B cell (primary cell): ENCODE results near the gene GRM4. TPM values are rescaled to one million over a fixed set of nuclear protein-coding genes. Genes with fewer than 3 reads are reported as not detected.

Experiments
- ATAC-seq: fragments of 200-7000 bp; cut with Tn5 transposase; one replicate; pipeline ENCODE4 v1.10.0; 2021; ENCODE audit warnings: low read depth, mild to moderate bottlenecking, moderate number of reproducible peaks, moderate library complexity
- CTCF ChIA-PET: fragments of 350-600 bp; sonication (Branson Sonifier 250); formaldehyde crosslinking; loops from one replicate; lab custom pipeline; 2021; ENCODE audit warnings: antibody characterized with exemption, inconsistent platforms; lab: Charles Lee
- POLR2A ChIA-PET: fragments of 350-600 bp; sonication (Branson Sonifier 250); formaldehyde crosslinking; loops from one replicate; lab custom pipeline; 2021; ENCODE audit warnings: antibody characterized with exemption; lab: Charles Lee
- DNase-seq: peaks from one replicate; pipeline ENCODE4 v3.0.0; 2013
- H2AFZ ChIP-seq: 2 replicates; pipeline ENCODE4 v1.6.1; 2012; ENCODE audit warnings: mild to moderate bottlenecking, low read depth, low read length; ENCODE audit not compliant: insufficient read depth, poor library complexity, severe bottlenecking
- H3K27ac ChIP-seq, 2 donors: 1 replicate in 1 of 2; 2 replicates in 1 of 2; pipeline ENCODE4 v1.5.1; 2012 to 2013; ENCODE audit warnings: low read length in 2 of 2, mild to moderate bottlenecking in 2 of 2, moderate library complexity in 1 of 2
- H3K27me3 ChIP-seq, 4 experiments: fragments of 200-600 bp in 1 of 4; sonication (generic) in 1 of 4; replicated peaks in 1 of 4; 1 replicate in 2 of 4; 2 replicates in 2 of 4; pipeline versions ENCODE4 v1.6.1 to v1.7.0; 2013 to 2016; ENCODE audit warnings: low read length in 3 of 4, mild to moderate bottlenecking in 2 of 4, mixed read lengths in 1 of 4, moderate library complexity in 1 of 4; ENCODE audit not compliant: insufficient read depth in 4 of 4, control insufficient read depth in 3 of 4; ENCODE audit errors: control extremely low read depth in 1 of 4
- H3K36me3 ChIP-seq, 2 experiments: replicated peaks in 1 of 2; 1 replicate in 1 of 2; 2 replicates in 1 of 2; pipeline versions ENCODE4 v1.6.1 to v1.7.1; 2013; ENCODE audit warnings: low read length in 1 of 2; ENCODE audit not compliant: insufficient read depth in 2 of 2, control insufficient read depth in 1 of 2; ENCODE audit errors: control extremely low read depth in 1 of 2, extremely low read depth in 1 of 2
- H3K4me1 ChIP-seq, 2 donors: fragments of 200-600 bp in 1 of 2; sonication (generic) in 1 of 2; 1 replicate in 1 of 2; 2 replicates in 1 of 2; pipeline versions ENCODE4 v1.5.1 to v1.6.1; 2013 to 2017; ENCODE audit warnings: low read length in 2 of 2; ENCODE audit not compliant: control insufficient read depth in 2 of 2, insufficient read depth in 2 of 2
- H3K4me2 ChIP-seq: replicated peaks from 2 replicates; pipeline ENCODE3; 2012; ENCODE audit warnings: mild to moderate bottlenecking, low read depth, low read length; ENCODE audit not compliant: poor library complexity, severe bottlenecking
- H3K4me3 ChIP-seq, 5 experiments: fragments of 200-600 bp in 1 of 5; sonication (generic) in 1 of 5; 1 replicate in 3 of 5; 2 replicates in 2 of 5; pipeline versions ENCODE4 v1.5.1 to v1.7.0; 2011 to 2016; ENCODE audit warnings: low read length in 4 of 5, mild to moderate bottlenecking in 4 of 5, low read depth in 2 of 5, control low read depth in 1 of 5, moderate library complexity in 1 of 5; ENCODE audit not compliant: insufficient read depth in 1 of 5; ENCODE audit errors: control extremely low read depth in 1 of 5, extremely low read depth in 1 of 5
- H3K79me2 ChIP-seq: fragments of 200-600 bp; sonication (generic); one replicate; pipeline ENCODE4 v1.6.0; 2016; ENCODE audit warnings: low read length; ENCODE audit not compliant: control insufficient read depth, insufficient read depth
- H3K9ac ChIP-seq: fragments of 200-600 bp; sonication (generic); 2 replicates; pipeline ENCODE4 v1.6.1; 2017; ENCODE audit warnings: mild to moderate bottlenecking, low read length, moderate library complexity
- H3K9me3 ChIP-seq, 3 donors: one replicate each; pipeline versions ENCODE4 v1.6.1 to v1.7.1; 2013; ENCODE audit warnings: low read length in 2 of 3; ENCODE audit not compliant: control insufficient read depth in 2 of 3, insufficient read depth in 1 of 3; ENCODE audit errors: control extremely low read depth in 1 of 3
- H4K20me1 ChIP-seq: 2 replicates; pipeline ENCODE4 v1.6.0; 2012; ENCODE audit warnings: mild to moderate bottlenecking, low read length; ENCODE audit not compliant: insufficient read depth, control insufficient read depth, poor library complexity, severe bottlenecking
- H3K27ac Mint-ChIP-seq: one replicate; pipeline ENCODE4 v1.8.0; 2021; ENCODE audit warnings: mixed read lengths
- H3K27me3 Mint-ChIP-seq: one replicate; pipeline ENCODE4 v1.8.0; 2021; ENCODE audit warnings: mixed read lengths
- H3K4me1 Mint-ChIP-seq: one replicate; pipeline ENCODE4 v1.8.0; 2021; ENCODE audit warnings: mixed read lengths
- H3K4me3 Mint-ChIP-seq: one replicate; pipeline ENCODE4 v1.8.0; 2021; ENCODE audit warnings: mixed read lengths
- H3K9me3 Mint-ChIP-seq: one replicate; pipeline ENCODE4 v1.8.0; 2022; ENCODE audit warnings: mixed read lengths; ENCODE audit not compliant: insufficient read depth
- CTCF ChIP-seq: fragments of 200-600 bp; IDR thresholded peaks from one replicate; pipeline ENCODE4 v1.8.0; 2022; ENCODE audit warnings: antibody characterized with exemption, mild to moderate bottlenecking
- EZH2 ChIP-seq: IDR thresholded peaks from 2 replicates; pipeline ENCODE4 v1.6.1; 2012; ENCODE audit warnings: borderline replicate concordance, low read depth, mild to moderate bottlenecking, moderate library complexity, low read length; ENCODE audit not compliant: insufficient read depth, poor library complexity, severe bottlenecking
- WGBS: methylation state at CpG from one replicate; pipeline ENCODE4 v1.1.5; 2013; ENCODE audit warnings: missing lambda C conversion rate; ENCODE audit not compliant: insufficient coverage; 5-methylcytosine and 5-hydroxymethylcytosine counted together
- intact Hi-C: fragments of 100-400 bp; cut with micrococcal nuclease; formaldehyde crosslinking; loops from one replicate; pipeline ENCODE4 v1.10.0; 2022
- polyA plus RNA-seq: library from polyadenylated mRNA; depleted of rRNA; stranded (reverse); fragments of >200 nt; gene quantifications from 2 replicates; pipeline ENCODE4 v1.2.3, GENCODE V29; 2012
- total RNA-seq, 2 donors: library from RNA; stranded (reverse); fragments of 120-200 nt in 1 of 2; gene quantifications; 1 replicate in 1 of 2; 2 replicates in 1 of 2; pipeline versions ENCODE4 v1.2.3 to v1.2.4, GENCODE V29; 2013 to 2022

Gene GRM4
- total and polyA plus RNA-seq, 2 donors (not counting 1 experiment from before 2014, with no cell fraction given), result 0.04 TPM; not detected in 1

GRCh38 chr6:34151321-34152041 lies 5.6 kb upstream of the GRM4 start:
- POLR2A ChIA-PET, result no interaction called here
- 18% methylated on average over 17 of the region's 21 CpGs for WGBS
- H3K36me3 ChIP-seq, result no peaks in the 10 kb centered on the region
- intact Hi-C loops, result loop anchor here (10.0 kb wide), 1 partner anchor 1157 kb away; no protein-coding TSS in a partner anchor
- ATAC-seq (no peak), DNase-seq (no peak)
- Mint-ChIP-seq H3K9me3 (no peaks in the 10 kb centered on the region), H3K4me1 (peaks cover 16% of the 10 kb centered on the region), H3K27me3 (peaks cover 57% of the 10 kb centered on the region), H3K27ac (no peak overlapping the region), H3K4me3 (no peak overlapping the region)
- TF ChIP-seq CTCF (no peak), EZH2 (no peak)
- no peaks in the 10 kb centered on the region for H3K79me2 ChIP-seq
- no peaks in the 10 kb centered on the region for H4K20me1 ChIP-seq
- H3K27ac ChIP-seq, result no peak overlapping the region
- CTCF ChIA-PET, result interaction anchor here (1.6 to 7.4 kb wide), 2 partner anchors 11 to 98 kb away, joined by 10 to 76 read pairs; no protein-coding TSS in a partner anchor
- peaks cover 0 to 53% (median 21%) of the 10 kb centered on the region in 4 experiments for H3K27me3 ChIP-seq
- no peak overlapping the region for H3K9ac ChIP-seq
- peaks cover 0 to 7% (median 0%) of the 10 kb centered on the region in 3 donors for H3K9me3 ChIP-seq
- H2AFZ ChIP-seq, result no peak overlapping the region
- H3K4me2 ChIP-seq, result no peak overlapping the region
- peaks cover 14 to 21% of the 10 kb centered on the region in 2 donors for H3K4me1 ChIP-seq
- H3K4me3 ChIP-seq, result no peak overlapping the region

DNA sequence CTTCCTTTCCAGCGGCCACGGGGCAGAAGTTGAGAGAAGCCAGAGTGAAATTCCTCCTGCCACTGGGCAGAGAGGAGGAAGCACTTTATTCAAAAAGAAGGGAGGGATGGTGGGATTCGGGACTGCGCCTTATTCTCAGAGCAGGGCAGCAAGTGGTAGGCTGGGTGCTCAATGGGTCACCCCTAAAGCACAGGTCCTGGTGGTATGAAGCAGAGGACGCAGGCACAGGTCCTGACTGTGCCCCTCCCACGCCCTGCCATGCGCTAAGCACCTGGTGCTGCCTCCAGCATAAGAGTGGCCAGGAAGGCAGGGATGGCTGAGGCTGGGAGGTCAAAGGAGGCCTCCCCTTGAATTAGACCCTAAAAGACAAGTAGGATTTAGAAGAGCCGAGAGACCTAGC lies 4.9 kb upstream of the GRM4 start:
- TF ChIP-seq EZH2 (no peak), CTCF (no peak)
- no peak for ATAC-seq
- ChIA-PET CTCF (no interaction called here), POLR2A (no interaction called here)
- Histone ChIP-seq H2AFZ (no peak overlapping the region), H3K27ac (no peak overlapping the region), H3K4me2 (no peak overlapping the region), H3K27me3 (peaks cover 0 to 60% (median 21%) of the 10 kb centered on the region in 4 experiments), H3K4me1 (peaks cover 16 to 24% of the 10 kb centered on the region in 2 donors), H3K36me3 (no peaks in the 10 kb centered on the region), H4K20me1 (no peaks in the 10 kb centered on the region), H3K4me3 (no peak overlapping the region), H3K9ac (no peak overlapping the region), H3K79me2 (no peaks in the 10 kb centered on the region), H3K9me3 (peaks cover 0 to 7% (median 0%) of the 10 kb centered on the region in 3 donors)
- Mint-ChIP-seq H3K27ac (no peak overlapping the region), H3K4me1 (peaks cover 21% of the 10 kb centered on the region), H3K27me3 (peaks cover 64% of the 10 kb centered on the region), H3K9me3 (no peaks in the 10 kb centered on the region), H3K4me3 (no peak overlapping the region)
- intact Hi-C loops, result loop anchor here (10.0 kb wide), 1 partner anchor 1156 kb away; no protein-coding TSS in a partner anchor
- no peak for DNase-seq
- 48% methylated on average over 6 of the region's 8 CpGs for WGBS
